KMS-11 (cell line): ENCODE measurements around the gene SMOC2.

Experiments
- H2AFZ ChIP-seq: fragments of 200-600 bp; sonication (generic); 2 replicates; pipeline ENCODE4 v1.6.1; 2016; ENCODE audit warnings: antibody characterized with exemption, mixed run types, low read depth
- H3K27ac ChIP-seq: fragments of 200-600 bp; sonication (generic); 2 replicates; pipeline ENCODE4 v1.6.1; 2016; ENCODE audit warnings: mild to moderate bottlenecking, mixed run types
- H3K27me3 ChIP-seq: fragments of 200-600 bp; sonication (generic); 2 replicates; pipeline ENCODE4 v1.6.1; 2017; ENCODE audit warnings: mild to moderate bottlenecking, low read depth, mixed run types, moderate library complexity; ENCODE audit not compliant: insufficient read depth
- H3K36me3 ChIP-seq: fragments of 200-600 bp; sonication (generic); 2 replicates; pipeline ENCODE4 v1.6.1; 2017; ENCODE audit warnings: mild to moderate bottlenecking, mixed run types; ENCODE audit not compliant: insufficient read depth
- H3K4me1 ChIP-seq: fragments of 200-600 bp; sonication (generic); 2 replicates; pipeline ENCODE4 v1.6.1; 2016; ENCODE audit warnings: mild to moderate bottlenecking, low read depth, mixed run types; ENCODE audit not compliant: poor library complexity, severe bottlenecking
- H3K4me2 ChIP-seq: fragments of 200-600 bp; sonication (generic); 2 replicates; pipeline ENCODE4 v1.7.0; 2016; ENCODE audit warnings: mild to moderate bottlenecking, mixed run types
- H3K4me3 ChIP-seq: fragments of 200-600 bp; sonication (generic); IDR thresholded peaks from 2 replicates; pipeline ENCODE4 v1.6.1; 2017; ENCODE audit warnings: low read depth, low read length, mixed read lengths; ENCODE audit not compliant: insufficient read depth
- H3K79me2 ChIP-seq: fragments of 200-600 bp; sonication (generic); 2 replicates; pipeline ENCODE4 v1.6.1; 2016; ENCODE audit warnings: low read depth, mixed run types; ENCODE audit not compliant: insufficient read depth
- H3K9ac ChIP-seq: fragments of 200-600 bp; sonication (generic); 2 replicates; pipeline ENCODE4 v1.6.1; 2016; ENCODE audit warnings: mild to moderate bottlenecking, mixed run types
- H4K20me1 ChIP-seq: fragments of 200-600 bp; sonication (generic); 2 replicates; pipeline ENCODE4 v1.6.1; 2016; ENCODE audit warnings: mild to moderate bottlenecking, mixed run types; ENCODE audit not compliant: insufficient read depth
- TF ChIP-seq, protein P1 (sequence below): fragments of 200-600 bp; sonication (generic); conservative IDR thresholded peaks from 2 replicates; pipeline ENCODE4 v1.6.1; 2017; ENCODE audit warnings: low read depth, mild to moderate bottlenecking, antibody characterized with exemption, low read length, moderate library complexity, mixed read lengths

SMOC2 gene

DNA sequence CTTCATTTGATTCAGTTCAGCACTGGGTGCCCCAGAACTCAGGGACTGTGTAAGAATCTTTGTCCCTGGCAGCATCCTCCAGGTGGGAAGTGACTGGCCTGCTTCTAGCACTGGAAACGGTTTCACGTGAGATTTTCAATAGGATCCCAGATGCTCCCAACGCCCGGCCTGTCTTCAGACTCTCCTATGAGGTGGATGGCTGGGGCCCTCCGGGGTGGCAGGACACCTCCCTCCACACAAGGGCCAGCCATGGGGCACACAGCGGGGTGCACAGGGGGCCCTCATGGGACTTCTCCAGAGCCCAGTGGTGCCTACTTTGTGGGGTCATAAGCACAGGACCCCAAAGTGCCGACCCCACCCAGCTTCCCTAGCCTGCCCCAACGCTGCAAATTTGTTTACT is 72.8 kb downstream of the SMOC2 start:
- Histone ChIP-seq H4K20me1 (no peaks in the 10 kb centered on the region), H3K4me2 (no peak overlapping the region), H3K9ac (no peak overlapping the region), H3K4me1 (no peaks in the 10 kb centered on the region), H3K27me3 (no peaks in the 10 kb centered on the region), H3K4me3 (no peak overlapping the region), H3K36me3 (no peaks in the 10 kb centered on the region), H3K79me2 (no peaks in the 10 kb centered on the region), H2AFZ (no peak overlapping the region), H3K27ac (no peak overlapping the region)
- TF ChIP-seq, protein P1, sequence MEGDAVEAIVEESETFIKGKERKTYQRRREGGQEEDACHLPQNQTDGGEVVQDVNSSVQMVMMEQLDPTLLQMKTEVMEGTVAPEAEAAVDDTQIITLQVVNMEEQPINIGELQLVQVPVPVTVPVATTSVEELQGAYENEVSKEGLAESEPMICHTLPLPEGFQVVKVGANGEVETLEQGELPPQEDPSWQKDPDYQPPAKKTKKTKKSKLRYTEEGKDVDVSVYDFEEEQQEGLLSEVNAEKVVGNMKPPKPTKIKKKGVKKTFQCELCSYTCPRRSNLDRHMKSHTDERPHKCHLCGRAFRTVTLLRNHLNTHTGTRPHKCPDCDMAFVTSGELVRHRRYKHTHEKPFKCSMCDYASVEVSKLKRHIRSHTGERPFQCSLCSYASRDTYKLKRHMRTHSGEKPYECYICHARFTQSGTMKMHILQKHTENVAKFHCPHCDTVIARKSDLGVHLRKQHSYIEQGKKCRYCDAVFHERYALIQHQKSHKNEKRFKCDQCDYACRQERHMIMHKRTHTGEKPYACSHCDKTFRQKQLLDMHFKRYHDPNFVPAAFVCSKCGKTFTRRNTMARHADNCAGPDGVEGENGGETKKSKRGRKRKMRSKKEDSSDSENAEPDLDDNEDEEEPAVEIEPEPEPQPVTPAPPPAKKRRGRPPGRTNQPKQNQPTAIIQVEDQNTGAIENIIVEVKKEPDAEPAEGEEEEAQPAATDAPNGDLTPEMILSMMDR, result no peak

DNA sequence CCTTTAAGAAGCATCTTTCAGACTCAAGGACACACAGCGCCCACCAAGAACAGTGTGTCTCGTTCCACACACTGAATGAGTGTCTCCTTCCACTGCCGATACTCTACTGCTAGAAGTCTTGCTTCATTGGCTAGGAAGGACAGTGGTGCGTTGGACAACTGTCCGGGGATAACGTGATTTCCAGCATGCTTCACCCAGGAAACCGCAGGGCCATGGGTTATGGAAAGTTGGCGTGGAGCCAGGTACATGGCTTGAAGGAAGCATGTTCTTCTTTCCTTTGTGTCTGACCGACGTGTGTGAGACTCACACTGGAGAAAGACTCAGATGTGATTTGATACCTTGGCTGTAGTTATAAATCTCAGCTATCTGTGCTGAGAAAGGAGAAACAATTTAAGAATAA is 73.2 kb downstream of the SMOC2 start:
- Histone ChIP-seq H3K4me2 (no peak overlapping the region), H3K4me1 (no peaks in the 10 kb centered on the region), H3K9ac (no peak overlapping the region), H3K4me3 (no peak overlapping the region), H3K27me3 (no peaks in the 10 kb centered on the region), H4K20me1 (no peaks in the 10 kb centered on the region), H2AFZ (no peak overlapping the region), H3K27ac (no peak overlapping the region), H3K36me3 (no peaks in the 10 kb centered on the region), H3K79me2 (no peaks in the 10 kb centered on the region)
- TF ChIP-seq, protein P1, result no peak

DNA sequence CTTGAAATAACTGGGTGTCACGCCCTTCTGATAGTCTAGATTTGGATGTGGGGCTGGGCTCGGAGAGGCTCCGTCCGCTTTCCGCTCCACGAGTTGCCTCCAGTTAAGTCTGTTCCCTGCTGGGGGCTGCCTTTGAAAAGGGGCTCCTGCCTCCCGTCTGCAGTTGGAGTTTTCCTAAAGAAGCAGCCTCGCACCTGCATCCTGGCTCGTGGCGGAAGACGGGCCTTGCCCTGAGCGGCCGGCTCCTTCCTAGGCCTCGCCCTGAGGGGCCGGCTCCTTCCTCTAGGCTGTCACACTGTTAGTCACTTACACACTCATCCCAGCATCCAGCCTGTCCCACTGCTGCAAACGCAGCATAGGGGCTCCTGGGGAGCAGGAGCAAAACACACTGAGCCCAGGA is 74.4 kb downstream of the SMOC2 start:
- H3K27ac ChIP-seq, result no peak overlapping the region
- H3K4me2 ChIP-seq, result no peak overlapping the region
- H3K27me3 ChIP-seq, result no peaks in the 10 kb centered on the region
- no peaks in the 10 kb centered on the region for H3K79me2 ChIP-seq
- no peaks in the 10 kb centered on the region for H4K20me1 ChIP-seq
- TF ChIP-seq, protein P1, result no peak
- no peak overlapping the region for H3K9ac ChIP-seq
- H3K4me1 ChIP-seq, result no peaks in the 10 kb centered on the region
- H3K36me3 ChIP-seq, result no peaks in the 10 kb centered on the region
- H3K4me3 ChIP-seq, result no peak overlapping the region
- H2AFZ ChIP-seq, result no peak overlapping the region

DNA sequence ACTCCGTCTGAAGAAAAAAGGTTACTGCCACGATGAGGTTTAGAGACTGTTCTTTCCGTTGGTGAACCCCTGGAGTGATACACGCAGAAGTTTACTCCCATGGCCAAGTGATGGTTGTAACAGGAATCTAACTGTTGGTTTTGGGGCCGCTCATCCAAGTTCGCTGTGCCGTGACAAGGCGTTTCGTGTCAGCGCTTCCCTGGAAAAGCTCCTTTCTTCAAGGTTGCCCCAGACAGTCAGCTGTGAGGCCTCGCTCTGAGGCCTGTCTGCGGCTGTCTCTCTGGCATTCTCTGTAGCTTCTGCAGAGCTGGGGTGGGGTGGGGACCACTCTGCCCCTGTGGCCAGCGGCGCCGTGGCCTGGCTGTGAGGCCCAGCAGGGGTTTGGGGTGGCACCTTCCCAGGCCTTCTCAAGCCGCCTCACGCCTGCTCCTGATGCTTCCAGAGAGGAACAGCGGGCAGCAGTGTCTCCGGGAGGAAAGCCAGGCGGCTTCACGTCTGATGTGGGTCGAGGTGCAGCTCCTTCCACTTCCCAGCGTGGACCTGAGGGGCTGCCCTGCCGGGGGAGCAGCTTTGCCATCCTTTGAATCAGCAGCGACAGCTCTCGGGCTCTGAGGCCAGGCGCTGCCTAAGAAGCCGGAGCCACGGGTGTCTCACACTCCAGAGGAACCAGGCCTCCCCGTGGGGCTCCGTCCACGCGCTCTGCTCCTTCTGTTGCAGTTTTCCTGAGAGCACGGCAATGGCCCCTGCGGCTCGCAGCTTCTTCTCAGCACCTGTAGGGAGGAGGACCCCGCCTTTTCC is 76.2 kb downstream of the SMOC2 start:
- Histone ChIP-seq H3K4me3 (no peak overlapping the region), H3K4me2 (no peak overlapping the region), H3K4me1 (no peaks in the 10 kb centered on the region), H3K79me2 (no peaks in the 10 kb centered on the region), H3K9ac (no peak overlapping the region), H3K27me3 (no peaks in the 10 kb centered on the region), H4K20me1 (no peaks in the 10 kb centered on the region), H3K27ac (no peak overlapping the region), H3K36me3 (no peaks in the 10 kb centered on the region), H2AFZ (no peak overlapping the region)
- TF ChIP-seq, protein P1, result no peak
